ENCODE data around the gene MTM1. TPM values are rescaled to one million over a fixed set of nuclear protein-coding genes. Genes with fewer than 3 reads are reported as not detected.
A peak's percentile ranks its signal among the peaks of the same experiment; 100 is the strongest.

MTM1 gene
- total and polyA plus RNA-seq, 2 experiments from 2014 or later: 3.8 to 3.9 TPM

- Histone ChIP-seq H3K4me3 (no peak overlapping the region), H3K4me1 (ENCODE audit: low read depth) (no peaks in the 10 kb centered on the region), H3K27ac (no peak overlapping the region), H3K36me3 (peaks cover 2% of the 10 kb centered on the region), H3K9me3 (ENCODE audit: low read depth) (no peaks in the 10 kb centered on the region), H3K27me3 (no peaks in the 10 kb centered on the region)
- TF ChIP-seq CTCF (IDR thresholded peaks at IDR 0.05; ENCODE audit: low read depth, low read length): no peak
- DNase-seq (ENCODE audit: low read depth in 1 of 2, low spot score in 1 of 2): peak in 1 of 2 donors; percentile 54
Observed at GRCh38 chrX:150704030-150704613, 135.7 kb downstream of the MTM1 start.

GRCh38 chrX:150712619-150713018, 144.2 kb downstream of the MTM1 start:
- Histone ChIP-seq H3K4me1 (ENCODE audit: low read depth) (no peaks in the 10 kb centered on the region), H3K27me3 (no peaks in the 10 kb centered on the region), H3K4me3 (no peak overlapping the region), H3K36me3 (no peaks in the 10 kb centered on the region), H3K9me3 (ENCODE audit: low read depth) (no peaks in the 10 kb centered on the region), H3K27ac (no peak overlapping the region)
- DNase-seq (ENCODE audit: low read depth in 1 of 2, low spot score in 1 of 2): no peak
- no peak for TF ChIP-seq CTCF (IDR thresholded peaks at IDR 0.05; ENCODE audit: low read depth, low read length)

GRCh38 chrX:150715184-150715583, 146.8 kb downstream of the MTM1 start:
- Histone ChIP-seq H3K27me3 (no peaks in the 10 kb centered on the region), H3K9me3 (ENCODE audit: low read depth) (no peaks in the 10 kb centered on the region), H3K4me1 (ENCODE audit: low read depth) (no peaks in the 10 kb centered on the region), H3K27ac (no peak overlapping the region), H3K36me3 (no peaks in the 10 kb centered on the region), H3K4me3 (no peak overlapping the region)
- DNase-seq (ENCODE audit: low read depth in 1 of 2, low spot score in 1 of 2): no peak
- no peak for TF ChIP-seq CTCF (IDR thresholded peaks at IDR 0.05; ENCODE audit: low read depth, low read length)

- Histone ChIP-seq H3K36me3 (no peaks in the 10 kb centered on the region), H3K4me3 (no peak overlapping the region), H3K27me3 (no peaks in the 10 kb centered on the region), H3K27ac (no peak overlapping the region), H3K4me1 (ENCODE audit: low read depth) (no peaks in the 10 kb centered on the region), H3K9me3 (ENCODE audit: low read depth) (no peaks in the 10 kb centered on the region)
- TF ChIP-seq CTCF (IDR thresholded peaks at IDR 0.05; ENCODE audit: low read depth, low read length): no peak
- DNase-seq (ENCODE audit: low read depth in 1 of 2, low spot score in 1 of 2): no peak
Observed at GRCh38 chrX:150719621-150720020, 151.2 kb downstream of the MTM1 start.

Other genes starting within 250 kb of the MTM1 start
- 0.15 and 0.18 TPM in 2 replicates for gene MAMLD1, start 205.3 kb upstream of the MTM1 start, total RNA-seq
- 0.48 and 0.87 TPM in 2 replicates for gene MAMLD1, start 205.3 kb upstream of the MTM1 start, polyA plus RNA-seq
- 22.3 and 46.2 TPM in 2 replicates for gene MTMR1, start 124.8 kb downstream of the MTM1 start, total RNA-seq
- gene MTMR1, start 124.8 kb downstream of the MTM1 start, polyA plus RNA-seq: 20.2 and 31.7 TPM in 2 replicates